GM12878 (cell line): ENCODE results near the gene ZNHIT1.

Experiments used
- MAX ChIP-seq: IDR thresholded peaks from 2 replicates; pipeline ENCODE4 v1.6.1; 2012; ENCODE audit warnings: low read depth, low read length, improper control_type of control experiment
- NR2C1 ChIP-seq: fragments of 450-650 bp; IDR thresholded peaks from 2 replicates; pipeline ENCODE4 v1.6.1; 2017; ENCODE audit warnings: antibody characterized with exemption, mild to moderate bottlenecking, moderate library complexity
- POLR2A ChIP-seq: IDR thresholded peaks from 2 replicates; pipeline ENCODE4 v1.6.1; 2011; ENCODE audit warnings: low read depth, mild to moderate bottlenecking, low read length
- REST ChIP-seq: IDR thresholded peaks from 2 replicates; pipeline ENCODE4 v1.6.1; 2012; ENCODE audit warnings: mild to moderate bottlenecking, low read depth, low read length

GRCh38 chr7:101239951-101240220 lies 21.9 kb downstream of the ZNHIT1 start:
- no peak for TF ChIP-seq MAX
- no peak for TF ChIP-seq NR2C1
- TF ChIP-seq REST = no peak
- no peak for TF ChIP-seq POLR2A
